Right ventricle myocardium inferior (tissue), 1 donor: ENCODE results near the gene XYLB. TPM values are rescaled to one million over a fixed set of nuclear protein-coding genes. Genes with fewer than 3 reads are reported as not detected.
"Not testable (repeated sequence)": the region's sequence is repeated elsewhere in the genome, so short reads cannot be mapped to it uniquely, and the experiment has no call there.

Experiments used
- ATAC-seq: fragments of 200-7000 bp; cut with Tn5 transposase; one replicate; pipeline ENCODE4 v1.9.1; 2020; ENCODE audit warnings: mild to moderate bottlenecking, moderate library complexity
- DNase-seq: peaks from one replicate; pipeline ENCODE4 v3.0.0; 2021; ENCODE audit errors: missing footprints
- intact Hi-C: fragments of 100-400 bp; cut with DNase I; formaldehyde crosslinking; loops from one replicate; pipeline ENCODE4 v1.11.0; 2022
- total RNA-seq: library from RNA; stranded (reverse); fragmentation: NEBNext Ultra II Directional; extraction: Animal tissue kit (Norgen Biotek cat#: 25700); gene quantifications from one replicate; pipeline ENCODE4 v1.2.1, GENCODE V29; 2021
- donor health status: DM: no; HTN: yes; CAD: no; lungs with severe emphysema.

Gene XYLB
- total RNA-seq, 1 donor from 2014 or later = 0.57 TPM

DNA sequence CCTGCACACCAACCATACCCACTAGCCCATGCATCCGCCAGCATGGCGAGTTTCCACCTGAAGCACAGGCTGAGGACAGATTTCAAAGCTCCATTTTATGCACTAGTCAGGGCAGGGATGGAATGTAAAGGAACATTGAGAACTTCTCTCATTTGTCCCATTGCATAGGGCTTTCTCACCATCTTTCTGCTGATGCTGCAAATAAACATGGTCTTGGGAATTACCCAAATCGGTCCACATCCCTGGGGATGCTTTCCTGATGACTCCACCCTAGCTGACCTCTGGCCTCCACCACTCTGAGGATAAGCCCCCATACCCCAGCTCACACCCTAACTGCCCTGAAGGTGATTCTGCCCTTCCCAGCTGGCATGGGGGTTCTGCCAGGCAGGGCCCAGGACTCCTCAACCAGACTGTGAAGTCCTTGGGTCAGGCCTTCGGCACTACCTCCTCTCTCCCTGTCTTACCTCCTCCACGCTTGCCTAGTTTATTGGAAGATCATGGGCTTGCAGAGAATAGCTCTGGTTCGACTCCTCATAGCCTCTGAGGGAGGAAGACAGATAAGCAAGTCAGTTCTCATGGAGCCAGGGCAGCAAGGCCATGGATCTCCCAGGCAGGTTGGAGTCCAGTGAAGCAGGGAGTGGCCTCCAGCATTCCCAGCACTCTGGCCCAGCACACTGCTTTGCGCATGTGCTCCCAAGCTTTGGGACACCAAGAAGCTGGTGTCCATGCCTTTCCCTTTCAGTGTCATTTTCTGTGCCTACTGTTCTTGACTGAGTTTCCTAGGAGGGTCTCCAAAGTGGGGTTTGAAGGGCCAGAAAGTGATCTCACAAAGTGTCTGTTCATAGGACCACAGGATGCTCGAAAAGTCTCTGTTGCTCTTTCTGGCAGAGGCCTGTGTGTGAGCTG lies 27.6 kb upstream of the XYLB start:
- no peak for DNase-seq
- intact Hi-C loops = no loop called here
- no peak for ATAC-seq

DNA sequence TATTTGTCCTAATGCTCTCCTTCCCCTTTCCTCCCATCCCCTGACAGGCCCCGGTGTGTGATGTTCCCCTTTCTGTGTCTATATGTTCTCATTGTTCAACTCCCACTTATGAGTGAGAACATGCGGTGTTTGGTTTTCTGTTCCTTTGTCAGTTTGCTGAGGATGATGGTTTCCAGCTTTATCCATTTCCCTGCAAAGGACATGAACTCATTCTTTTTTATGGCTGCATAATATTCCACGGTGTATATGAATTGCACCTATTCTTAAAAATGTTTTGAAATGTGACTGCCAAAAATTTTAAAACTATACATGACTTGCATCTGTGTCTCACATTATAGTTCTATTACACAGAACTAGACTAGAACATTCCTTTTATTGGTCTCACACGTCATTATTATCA lies 25.9 kb upstream of the XYLB start:
- intact Hi-C loops = not testable (repeated sequence)

DNA sequence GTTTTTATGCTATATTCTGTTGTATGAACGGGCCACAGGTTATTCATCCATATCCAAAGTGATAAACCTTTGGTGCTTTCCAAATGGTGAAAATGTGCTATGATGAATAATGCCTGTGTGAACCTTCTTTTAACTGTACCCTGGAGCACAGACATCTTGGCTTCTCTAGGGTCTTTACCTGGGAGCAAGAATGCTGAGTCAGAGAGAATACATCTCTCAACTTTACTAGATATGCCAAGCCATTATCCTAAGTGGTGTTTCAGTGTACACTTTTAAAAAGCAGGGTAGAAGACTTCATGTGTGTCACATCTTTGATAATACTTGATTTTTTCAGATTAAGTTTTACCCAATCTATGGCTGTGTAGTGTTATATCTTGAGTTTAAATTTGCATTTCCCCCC lies 23.5 kb upstream of the XYLB start:
- ATAC-seq = no peak
- no peak for DNase-seq
- intact Hi-C loops = no loop called here

More for the DNA sequence above, 25.9 kb upstream of the XYLB start:
- not testable (repeated sequence) for ATAC-seq, DNase-seq

DNA sequence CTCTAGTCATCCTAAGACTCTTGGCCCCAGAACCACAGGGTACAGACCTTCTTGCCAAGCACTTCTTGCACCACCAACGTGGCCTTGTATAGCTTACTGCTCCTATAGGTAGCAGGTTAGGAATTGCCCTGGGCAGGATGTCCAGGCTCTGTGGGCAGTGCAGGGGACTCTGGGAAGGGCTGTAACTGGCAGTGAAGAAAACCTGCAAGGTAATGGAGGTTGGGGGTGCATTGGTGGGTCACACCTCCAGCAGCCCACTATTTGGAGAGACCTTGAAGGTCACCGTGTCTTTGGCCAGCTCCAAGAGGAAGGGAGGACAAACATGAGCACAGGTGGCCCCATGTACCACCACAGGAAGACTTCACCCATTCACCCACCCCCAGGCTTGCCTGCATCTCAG lies 21.3 kb upstream of the XYLB start:
- ATAC-seq (no peak), DNase-seq (no peak)
- intact Hi-C loops = no loop called here

DNA sequence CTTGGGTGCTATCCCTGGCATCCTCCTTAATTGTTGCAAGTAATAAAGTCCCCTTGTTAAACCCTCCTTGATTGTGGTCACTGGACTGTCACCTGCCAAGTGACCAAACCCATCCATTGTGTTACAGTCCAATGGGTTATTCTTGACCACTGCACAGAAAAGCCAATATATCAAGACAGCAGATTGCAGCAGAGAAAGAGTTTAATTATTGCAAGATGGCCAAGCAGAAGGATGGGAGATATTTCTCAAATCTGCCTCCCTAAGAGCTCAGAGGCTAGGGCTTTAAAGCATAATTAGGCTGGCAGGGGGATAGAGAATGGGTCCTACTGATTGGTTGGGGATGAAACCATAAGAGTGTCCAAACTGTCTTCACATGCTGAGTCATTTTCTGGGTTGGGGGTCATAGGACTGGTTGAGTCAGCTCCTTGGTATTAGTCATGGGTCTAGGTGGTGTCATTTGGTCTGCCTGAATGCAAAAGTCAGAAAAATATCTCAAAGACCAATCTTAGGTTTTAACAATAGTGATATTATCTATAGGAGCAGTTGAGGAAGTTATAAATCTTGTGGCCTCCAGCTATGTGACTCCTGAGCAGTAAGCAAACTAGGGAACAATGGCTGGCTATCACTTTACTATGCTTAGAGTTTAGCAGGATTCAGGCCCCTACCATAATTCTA lies 19.1 kb upstream of the XYLB start:
- DNase-seq (no peak), ATAC-seq (no peak)
- intact Hi-C loops = no loop called here

DNA sequence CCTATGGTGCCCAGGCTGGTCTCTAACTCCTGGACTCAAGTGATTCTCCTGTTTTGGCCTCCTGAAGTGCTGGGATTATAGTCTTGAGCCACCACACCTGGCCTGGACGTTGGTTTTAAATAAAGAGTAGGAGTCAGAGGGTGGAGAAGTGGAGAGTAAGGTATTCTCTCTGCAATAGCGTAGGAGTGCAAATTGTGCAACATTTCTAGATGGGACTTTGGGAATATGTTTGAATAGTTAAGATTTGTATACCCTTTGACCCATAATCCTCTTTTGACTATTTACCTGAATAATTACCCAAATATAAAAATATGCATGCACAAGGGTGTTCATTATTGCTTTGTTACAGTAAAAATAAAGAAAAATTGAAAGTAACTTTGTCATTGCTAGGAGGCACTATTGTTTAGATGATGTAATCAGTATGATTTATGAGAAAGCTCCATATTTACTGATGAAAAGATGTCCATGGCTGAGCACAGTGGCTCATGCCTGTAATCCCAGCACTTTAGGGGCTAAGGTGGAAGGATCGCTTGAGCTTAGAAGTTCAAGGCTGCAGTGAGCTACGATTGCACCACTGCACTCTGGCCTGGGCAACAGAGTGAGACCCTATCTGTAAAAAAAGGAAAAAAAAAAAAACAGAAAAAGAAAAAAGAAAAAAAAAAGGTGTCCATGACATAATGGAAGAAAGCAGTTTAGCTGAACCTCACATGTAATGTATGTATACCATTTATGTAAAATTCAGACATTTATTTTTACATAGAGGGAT lies 15.1 kb upstream of the XYLB start:
- no peak for ATAC-seq

DNA sequence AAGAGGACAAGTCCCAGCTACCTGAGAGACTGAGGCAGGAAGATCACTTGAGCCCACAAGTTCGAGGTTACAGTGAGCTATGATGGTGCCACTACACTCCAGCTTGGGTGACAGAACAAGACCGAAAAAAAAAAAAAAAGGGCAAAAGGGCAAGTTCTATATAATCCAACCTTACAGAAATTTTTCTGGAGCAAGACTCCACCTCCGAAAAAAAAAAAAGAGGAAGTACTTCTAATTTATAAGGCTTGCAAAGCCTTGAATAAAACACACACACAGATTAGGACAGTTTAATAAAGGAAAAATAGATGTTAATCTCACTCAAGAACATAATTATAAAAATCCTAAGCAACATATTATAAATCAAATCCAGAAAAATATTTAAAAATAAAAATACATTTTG lies 14.4 kb upstream of the XYLB start:
- no peak for DNase-seq
- ATAC-seq = no peak
- intact Hi-C loops = no loop called here

More for the DNA sequence above, 15.1 kb upstream of the XYLB start:
- DNase-seq = no peak
- intact Hi-C loops = no loop called here

DNA sequence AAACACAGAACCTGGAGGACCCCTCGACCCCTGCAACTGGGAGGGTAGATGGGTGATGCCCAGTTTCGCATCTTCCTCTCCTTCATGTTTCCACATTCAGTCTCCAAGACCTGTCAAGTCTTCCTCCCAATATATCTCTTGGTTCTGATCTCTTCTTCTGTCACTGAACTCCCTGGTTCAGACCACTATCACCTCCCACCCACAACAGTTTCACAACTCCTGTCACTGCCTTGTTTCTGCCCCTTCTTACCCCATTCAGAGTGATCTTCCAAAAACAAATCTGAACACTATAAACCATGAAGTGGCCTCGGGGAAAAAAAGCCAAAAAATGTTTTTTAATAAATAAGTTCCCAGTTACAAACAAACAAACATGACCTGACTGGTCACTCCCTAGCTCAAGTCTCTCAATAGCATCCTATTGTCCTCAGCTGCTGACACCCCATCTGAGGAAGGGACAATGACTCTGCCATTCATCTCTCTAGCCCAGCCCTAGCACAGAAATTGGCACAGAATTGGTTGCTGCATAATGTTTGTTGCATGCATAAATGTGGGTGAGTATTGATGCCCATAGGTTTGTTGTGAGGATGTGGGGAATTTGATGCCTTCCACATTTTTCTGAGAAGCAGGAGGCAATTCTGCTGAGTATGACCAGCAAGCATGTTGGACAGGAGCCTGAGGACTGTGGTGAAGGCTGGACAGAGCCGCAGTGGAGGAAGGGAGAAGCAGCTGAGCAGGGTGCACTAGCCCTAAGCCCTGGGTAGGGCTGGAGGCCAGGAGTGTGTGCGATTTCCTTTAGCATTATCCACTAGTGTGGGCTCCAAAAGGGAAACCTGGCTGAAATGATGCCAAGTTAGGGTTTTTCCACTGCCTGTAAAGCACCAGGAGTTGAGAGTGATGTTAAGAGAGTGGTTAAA lies 12.2 kb upstream of the XYLB start:
- no peak for ATAC-seq
- intact Hi-C loops = no loop called here
- no peak for DNase-seq

DNA sequence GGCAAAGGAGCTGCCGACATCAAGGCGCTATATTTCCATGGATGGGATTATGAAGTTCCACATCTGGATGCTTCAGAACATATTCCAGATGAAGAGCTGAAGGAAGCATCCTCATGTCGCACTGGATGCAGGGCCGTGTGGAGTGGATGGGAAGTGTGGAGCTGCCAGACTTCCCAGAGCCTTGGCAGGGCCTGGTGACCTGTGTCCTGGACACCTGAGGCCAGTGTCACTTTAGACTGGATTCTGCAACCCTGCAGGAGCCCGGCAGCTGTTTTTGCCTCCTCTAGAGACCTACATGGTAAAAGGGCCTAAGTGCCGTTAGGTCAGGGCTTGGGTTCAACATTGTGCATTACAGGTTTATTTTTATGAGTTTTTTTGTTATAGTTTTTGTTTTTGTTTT lies 11.3 kb upstream of the XYLB start:
- intact Hi-C loops = no loop called here
- ATAC-seq (no peak), DNase-seq (no peak)

DNA sequence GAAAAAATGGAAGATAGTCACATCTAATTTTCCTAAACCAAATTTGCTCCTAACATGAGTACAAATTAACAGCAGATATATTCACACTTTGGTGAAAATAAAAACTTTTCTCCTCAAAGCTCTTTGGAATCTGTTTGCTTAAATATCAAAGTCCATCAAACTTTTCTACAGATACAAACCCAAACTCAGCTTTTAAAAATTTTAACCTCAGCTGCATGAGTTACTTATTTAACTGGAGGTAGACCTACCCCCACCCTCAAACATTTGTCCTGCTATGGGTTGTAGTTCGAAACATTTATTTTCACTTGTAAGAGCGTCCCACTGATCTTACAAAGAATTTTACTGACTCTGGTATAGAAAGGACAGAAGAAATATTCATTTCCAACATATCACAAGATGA lies 8.9 kb upstream of the XYLB start:
- no peak for DNase-seq
- intact Hi-C loops = no loop called here

DNA sequence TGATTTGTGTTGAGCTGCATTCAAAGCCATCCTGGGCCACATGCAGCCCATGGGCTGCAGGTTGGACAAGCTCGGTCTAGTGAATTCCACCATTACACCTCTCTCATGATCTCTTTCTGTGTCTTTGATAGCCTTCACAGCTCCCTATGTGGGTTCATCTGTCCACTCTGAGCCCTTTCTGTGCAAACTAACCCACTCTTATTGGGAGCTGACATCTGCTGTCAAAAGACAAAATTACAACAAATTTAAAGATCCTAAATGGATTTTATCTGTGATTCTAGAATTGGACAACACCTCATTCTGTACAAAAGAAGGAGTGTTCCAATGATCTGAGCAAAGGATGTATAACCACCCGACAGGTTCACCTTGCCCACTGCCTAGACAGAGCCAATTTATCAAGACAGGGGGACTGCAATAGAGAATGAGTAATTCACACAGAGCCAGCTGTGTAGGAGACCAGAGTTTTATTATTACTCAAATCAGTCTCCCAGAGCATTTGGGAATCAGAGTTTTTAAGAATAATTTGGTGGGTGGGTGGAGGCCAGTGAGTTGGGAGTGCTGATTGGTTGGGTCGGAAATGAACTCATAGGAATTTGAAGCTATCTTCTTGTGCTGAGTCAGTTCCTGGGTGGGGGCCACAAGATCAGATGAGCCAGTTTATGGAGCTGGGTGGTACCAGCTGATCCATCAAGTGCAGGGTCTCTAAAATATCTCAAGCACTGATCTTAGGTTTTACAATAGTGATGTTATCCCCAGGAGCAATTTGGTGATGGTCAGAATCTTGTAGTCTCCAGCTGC lies 2.6 kb upstream of the XYLB start:
- no peak for ATAC-seq
- DNase-seq = no peak
- intact Hi-C loops = loop anchor here (10.0 kb wide), 1 partner anchor 229 kb away; no protein-coding TSS in a partner anchor

More for the DNA sequence above, 8.9 kb upstream of the XYLB start:
- no peak for ATAC-seq

DNA sequence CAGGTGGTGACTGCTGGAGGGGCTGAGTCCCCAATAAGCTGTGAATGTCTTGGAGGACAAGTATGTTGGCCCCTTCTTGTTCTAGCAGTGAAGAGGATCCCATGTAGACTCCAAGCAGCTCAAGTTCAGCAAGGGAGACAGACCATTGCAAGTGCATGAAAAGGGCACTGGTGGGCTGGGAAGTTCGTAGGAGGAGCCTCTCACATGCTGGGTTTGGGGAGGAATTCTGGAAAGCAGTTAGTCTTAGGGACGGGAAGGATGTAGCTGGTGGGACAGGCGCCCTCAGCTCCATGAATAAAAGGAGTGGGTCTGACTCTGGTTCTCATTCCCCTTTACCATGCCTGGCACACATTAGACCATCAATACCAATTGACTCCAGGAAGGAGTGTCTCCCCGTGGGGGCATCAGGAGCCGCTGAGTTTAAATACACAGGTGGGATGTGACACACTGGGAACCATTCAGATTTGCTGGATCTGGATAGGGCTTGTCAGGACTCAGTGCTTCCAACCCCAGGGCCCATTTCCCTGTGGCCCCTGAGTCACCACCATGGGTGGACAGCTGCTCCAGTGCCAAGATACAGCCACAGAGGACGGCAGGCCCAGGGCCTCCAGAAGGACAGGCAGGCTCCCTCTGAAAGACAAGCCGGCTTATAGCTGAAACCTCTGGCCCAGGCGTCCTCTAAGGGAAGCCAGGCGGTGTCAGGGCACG lies 552 bp upstream of the XYLB start:
- intact Hi-C loops = loop anchor here (2.0 to 10.0 kb wide), 2 partner anchors 135 to 231 kb away; no protein-coding TSS in a partner anchor
- ATAC-seq (peak; percentile 41), DNase-seq (no peak)

DNA sequence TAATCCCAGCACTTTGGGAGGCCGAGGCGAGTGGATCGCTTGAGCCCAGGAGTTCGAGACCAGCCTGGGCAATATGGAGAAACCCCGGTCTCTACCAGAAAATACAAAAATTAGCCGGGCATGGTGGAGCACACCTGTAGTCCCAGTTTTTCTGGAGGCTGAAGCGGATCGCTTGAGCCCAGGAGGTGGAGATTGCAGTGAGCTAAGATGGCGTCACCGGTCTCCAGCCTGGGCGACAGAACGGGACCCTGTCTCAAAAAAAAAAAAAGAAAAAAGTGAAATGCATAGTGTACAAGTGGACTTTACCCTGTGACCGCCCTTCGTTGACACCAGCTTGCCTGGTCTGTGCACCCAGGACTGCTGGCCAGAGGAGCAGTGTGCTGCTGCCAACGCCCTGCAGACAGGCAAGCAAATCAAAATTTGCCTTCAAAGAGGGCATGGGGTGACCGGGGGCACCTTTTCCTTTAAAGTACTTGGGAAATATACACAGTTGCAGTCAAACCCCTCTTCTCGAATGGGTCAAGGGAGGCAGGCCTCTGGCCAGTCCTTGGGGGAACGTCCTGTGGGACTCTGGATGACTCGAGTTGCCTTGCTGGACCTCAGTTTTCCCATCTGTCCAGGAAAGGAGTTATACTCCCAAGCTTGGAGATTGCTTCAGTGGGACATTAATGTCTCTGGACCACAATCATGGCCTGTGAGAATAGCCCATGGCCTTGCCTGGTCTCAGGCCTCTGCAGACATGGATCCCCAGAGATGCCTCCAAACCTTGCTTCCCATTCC lies 1.0 kb downstream of the XYLB start:
- intact Hi-C loops = loop anchor here (2.0 to 10.0 kb wide), 2 partner anchors 133 to 233 kb away; no protein-coding TSS in a partner anchor
- DNase-seq = no peak
- no peak for ATAC-seq

DNA sequence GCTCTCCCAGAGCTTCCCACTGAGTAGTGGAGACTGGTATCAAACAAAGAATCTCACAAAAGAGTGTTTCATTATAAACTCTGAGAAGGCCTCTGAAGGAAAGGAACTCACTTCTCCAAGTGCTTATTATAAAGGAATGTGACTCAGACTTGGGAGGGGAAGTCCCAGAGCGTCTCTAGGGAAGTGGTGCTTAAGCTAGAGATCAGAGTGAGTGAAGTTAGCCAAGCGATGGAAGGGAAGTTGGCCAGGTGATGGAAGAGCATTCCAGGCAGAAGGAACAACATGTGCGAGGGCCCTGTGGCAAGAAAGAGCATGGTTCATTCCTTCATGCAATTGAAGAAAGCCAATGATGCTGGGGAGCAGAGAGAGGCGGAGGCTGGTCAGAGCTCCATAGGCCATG lies 2.3 kb downstream of the XYLB start:
- intact Hi-C loops = loop anchor here (10.0 kb wide), 1 partner anchor 234 kb away; no protein-coding TSS in a partner anchor
- ATAC-seq (no peak), DNase-seq (no peak)

DNA sequence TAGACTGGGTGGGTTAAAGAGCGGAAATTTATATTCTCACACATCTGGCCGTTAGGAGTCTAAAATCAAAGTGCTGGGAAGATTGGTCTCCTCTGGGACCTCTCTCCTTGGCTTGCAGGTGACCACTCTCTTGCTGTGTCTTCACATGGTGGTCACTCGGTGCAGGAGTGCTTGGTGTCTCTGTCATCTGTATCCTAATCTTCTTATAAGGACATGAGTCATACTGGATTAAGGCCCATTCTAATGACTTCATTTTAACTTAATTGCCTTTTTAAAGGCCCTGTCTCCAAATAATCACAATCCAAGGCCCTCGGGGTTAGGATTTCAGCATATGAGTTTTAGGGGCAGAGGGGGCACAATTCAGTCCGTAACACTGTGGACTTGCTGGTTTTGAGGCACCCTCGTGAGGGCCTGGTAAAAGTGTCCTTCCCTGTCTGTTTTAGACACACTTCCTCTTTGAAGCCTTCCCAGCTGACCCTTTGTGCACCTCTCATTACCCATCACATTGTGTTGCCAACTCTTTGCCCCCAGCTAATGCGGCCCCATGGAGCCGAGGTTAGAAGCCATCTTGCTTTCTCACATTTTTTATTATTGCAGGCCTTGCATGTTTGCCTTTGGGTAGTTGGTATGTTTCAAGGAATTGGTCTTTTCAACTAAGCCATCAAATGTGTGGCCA lies 3.2 kb downstream of the XYLB start:
- ATAC-seq = no peak
- intact Hi-C loops = loop anchor here (10.0 kb wide), 1 partner anchor 235 kb away; no protein-coding TSS in a partner anchor
- DNase-seq = no peak

DNA sequence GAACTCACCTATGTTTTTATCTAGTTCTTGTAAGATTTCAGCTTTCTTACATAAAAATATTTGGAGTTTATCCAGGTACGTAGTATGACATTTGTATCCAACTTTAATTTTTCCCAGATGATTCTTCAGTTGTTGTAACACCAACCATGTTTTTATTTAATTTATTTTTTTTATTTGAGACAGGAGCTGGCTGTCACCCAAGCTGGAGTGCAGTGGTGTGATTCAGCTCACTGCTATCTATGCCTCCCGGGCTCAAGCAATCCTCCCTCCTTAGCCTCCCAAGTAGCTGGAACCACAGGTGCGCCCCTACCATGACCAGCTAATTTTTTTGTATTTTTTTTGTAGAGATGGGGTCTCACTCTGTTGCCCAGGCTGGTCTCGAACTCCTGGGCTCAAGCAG lies 6.6 kb downstream of the XYLB start:
- intact Hi-C loops = no loop called here
- DNase-seq (no peak), ATAC-seq (no peak)
